SK-N-SH treated with all-trans-retinoic acid at 6 μM for 48 hours (cell line): Measurements from ENCODE around the gene SYT7.

Experiments used
- ARNTL ChIP-seq: fragments of 450-650 bp; formaldehyde crosslinking; IDR thresholded peaks from 2 replicates; pipeline ENCODE4 v1.5.0; 2020; ENCODE audit warnings: low read depth, mild to moderate bottlenecking, moderate library complexity, borderline replicate concordance
- CREB5 ChIP-seq: fragments of 250-450 bp; sonication (Bioruptor Pico); IDR thresholded peaks from 2 replicates; pipeline ENCODE4 v1.5.1; 2020; ENCODE audit warnings: low read depth, mild to moderate bottlenecking, moderate library complexity
- CSDC2 ChIP-seq: fragments of 250-450 bp; sonication (Bioruptor Pico); IDR thresholded peaks from 2 replicates; pipeline ENCODE4 v1.5.0; 2020; ENCODE audit warnings: mild to moderate bottlenecking, moderate library complexity
- ESRRG ChIP-seq: fragments of 250-450 bp; sonication (Bioruptor Pico); IDR thresholded peaks from 2 replicates; pipeline ENCODE4 v1.6.1; 2021; ENCODE audit warnings: mild to moderate bottlenecking
- POU6F1 ChIP-seq: fragments of 250-450 bp; sonication (Bioruptor Pico); IDR thresholded peaks from 2 replicates; pipeline ENCODE4 v1.8.0; 2021; ENCODE audit warnings: low read depth, mild to moderate bottlenecking, moderate library complexity, borderline replicate concordance
- PPARA ChIP-seq: fragments of 250-450 bp; sonication (Bioruptor Pico); IDR thresholded peaks from 2 replicates; pipeline ENCODE4 v1.5.0; 2020; ENCODE audit warnings: mild to moderate bottlenecking, borderline replicate concordance
- RARB ChIP-seq: fragments of 250-450 bp; sonication (Bioruptor Pico); IDR thresholded peaks from 2 replicates; pipeline ENCODE4 v1.8.0; 2021; ENCODE audit warnings: mild to moderate bottlenecking, moderate library complexity
- SNAI2 ChIP-seq: fragments of 250-450 bp; sonication (Bioruptor Pico); IDR thresholded peaks from 2 replicates; pipeline ENCODE4 v1.5.0; 2020; ENCODE audit warnings: mild to moderate bottlenecking, moderate library complexity
- TSHZ2 ChIP-seq: fragments of 250-450 bp; sonication (Bioruptor Pico); IDR thresholded peaks from 2 replicates; pipeline ENCODE4 v1.5.0; 2020; ENCODE audit warnings: mild to moderate bottlenecking, moderate library complexity
- ZFP3 ChIP-seq: fragments of 250-450 bp; sonication (Bioruptor Pico); IDR thresholded peaks from 2 replicates; pipeline ENCODE4 v1.5.0; 2020; ENCODE audit warnings: mild to moderate bottlenecking, moderate library complexity
- ZFP30 ChIP-seq: fragments of 450-650 bp; formaldehyde crosslinking; IDR thresholded peaks from 2 replicates; pipeline ENCODE4 v1.5.0; 2022; ENCODE audit warnings: mild to moderate bottlenecking, moderate library complexity
- ZNF565 ChIP-seq: fragments of 450-650 bp; formaldehyde crosslinking; conservative IDR thresholded peaks from 2 replicates; pipeline ENCODE4 v1.5.0; 2020; ENCODE audit warnings: low read depth, mild to moderate bottlenecking, moderate library complexity
- TF ChIP-seq, protein P1 (sequence below): fragments of 250-450 bp; sonication (Bioruptor Pico); IDR thresholded peaks from 2 replicates; pipeline ENCODE4 v1.8.0; 2020; ENCODE audit warnings: mild to moderate bottlenecking, moderate library complexity, borderline replicate concordance

DNA sequence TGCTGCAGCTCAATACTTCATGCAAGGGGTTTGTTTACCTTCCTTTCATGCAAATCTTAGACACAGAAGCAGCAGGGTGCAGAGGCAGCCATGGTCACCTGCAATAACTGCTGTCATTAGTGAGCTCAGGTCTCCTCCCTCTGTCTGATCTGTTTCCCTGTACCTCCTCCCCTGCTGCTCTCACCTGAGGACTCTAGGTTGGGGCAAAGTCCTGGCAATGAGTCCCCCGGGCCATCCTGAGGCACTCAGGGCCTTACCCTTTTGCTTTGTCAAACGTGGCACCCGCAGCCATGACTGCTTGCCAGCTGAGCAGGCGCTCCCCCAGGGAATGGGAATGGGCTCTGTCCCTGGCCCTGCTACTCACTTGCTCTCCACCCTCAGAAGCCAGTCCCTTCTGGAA is 68.4 kb downstream of the SYT7 start:
- no peak for TF ChIP-seq POU6F1 (CRISPR knock-in tag)
- no peak for TF ChIP-seq TSHZ2 (CRISPR knock-in tag)
- TF ChIP-seq ZFP3 (CRISPR knock-in tag), result no peak
- no peak for TF ChIP-seq PPARA (CRISPR knock-in tag)
- no peak for TF ChIP-seq CREB5 (CRISPR knock-in tag)
- TF ChIP-seq ARNTL (CRISPR knock-in tag), result no peak
- TF ChIP-seq, protein P1, sequence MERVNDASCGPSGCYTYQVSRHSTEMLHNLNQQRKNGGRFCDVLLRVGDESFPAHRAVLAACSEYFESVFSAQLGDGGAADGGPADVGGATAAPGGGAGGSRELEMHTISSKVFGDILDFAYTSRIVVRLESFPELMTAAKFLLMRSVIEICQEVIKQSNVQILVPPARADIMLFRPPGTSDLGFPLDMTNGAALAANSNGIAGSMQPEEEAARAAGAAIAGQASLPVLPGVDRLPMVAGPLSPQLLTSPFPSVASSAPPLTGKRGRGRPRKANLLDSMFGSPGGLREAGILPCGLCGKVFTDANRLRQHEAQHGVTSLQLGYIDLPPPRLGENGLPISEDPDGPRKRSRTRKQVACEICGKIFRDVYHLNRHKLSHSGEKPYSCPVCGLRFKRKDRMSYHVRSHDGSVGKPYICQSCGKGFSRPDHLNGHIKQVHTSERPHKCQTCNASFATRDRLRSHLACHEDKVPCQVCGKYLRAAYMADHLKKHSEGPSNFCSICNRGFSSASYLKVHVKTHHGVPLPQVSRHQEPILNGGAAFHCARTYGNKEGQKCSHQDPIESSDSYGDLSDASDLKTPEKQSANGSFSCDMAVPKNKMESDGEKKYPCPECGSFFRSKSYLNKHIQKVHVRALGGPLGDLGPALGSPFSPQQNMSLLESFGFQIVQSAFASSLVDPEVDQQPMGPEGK (CRISPR knock-in tag), result no peak
- no peak for TF ChIP-seq RARB (CRISPR knock-in tag)
- TF ChIP-seq SNAI2 (CRISPR knock-in tag), result no peak
- no peak for TF ChIP-seq ZNF565 (CRISPR knock-in tag)
- no peak for TF ChIP-seq ESRRG (CRISPR knock-in tag)
- TF ChIP-seq CSDC2 (CRISPR knock-in tag), result no peak
- TF ChIP-seq ZFP30 (CRISPR knock-in tag), result no peak
